ENCODE data around the gene LILRB1.

GRCh38 chr19:54609356-54609791 lies 20.9 kb upstream of the LILRB1 start:
- TF ChIP-seq, protein P1, sequence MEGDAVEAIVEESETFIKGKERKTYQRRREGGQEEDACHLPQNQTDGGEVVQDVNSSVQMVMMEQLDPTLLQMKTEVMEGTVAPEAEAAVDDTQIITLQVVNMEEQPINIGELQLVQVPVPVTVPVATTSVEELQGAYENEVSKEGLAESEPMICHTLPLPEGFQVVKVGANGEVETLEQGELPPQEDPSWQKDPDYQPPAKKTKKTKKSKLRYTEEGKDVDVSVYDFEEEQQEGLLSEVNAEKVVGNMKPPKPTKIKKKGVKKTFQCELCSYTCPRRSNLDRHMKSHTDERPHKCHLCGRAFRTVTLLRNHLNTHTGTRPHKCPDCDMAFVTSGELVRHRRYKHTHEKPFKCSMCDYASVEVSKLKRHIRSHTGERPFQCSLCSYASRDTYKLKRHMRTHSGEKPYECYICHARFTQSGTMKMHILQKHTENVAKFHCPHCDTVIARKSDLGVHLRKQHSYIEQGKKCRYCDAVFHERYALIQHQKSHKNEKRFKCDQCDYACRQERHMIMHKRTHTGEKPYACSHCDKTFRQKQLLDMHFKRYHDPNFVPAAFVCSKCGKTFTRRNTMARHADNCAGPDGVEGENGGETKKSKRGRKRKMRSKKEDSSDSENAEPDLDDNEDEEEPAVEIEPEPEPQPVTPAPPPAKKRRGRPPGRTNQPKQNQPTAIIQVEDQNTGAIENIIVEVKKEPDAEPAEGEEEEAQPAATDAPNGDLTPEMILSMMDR (IDR thresholded peaks at IDR 0.05), result no peak
- TF ChIP-seq POLR2A (IDR thresholded peaks at IDR 0.05) (no peak), EP300 (IDR thresholded peaks at IDR 0.05) (no peak), POLR2AphosphoS5 (IDR thresholded peaks at IDR 0.05) (no peak)

Data from gastroesophageal sphincter (tissue), 3 donors.